Panc1 (cell line): ENCODE measurements around the gene TEAD2.

Experiments
- POLR2AphosphoS5 ChIP-seq: IDR thresholded peaks from 2 replicates; pipeline ENCODE4 v1.6.1; 2012; ENCODE audit warnings: mild to moderate bottlenecking, low read depth, low read length, moderate library complexity
- TCF7L2 ChIP-seq: IDR thresholded peaks from 2 replicates; pipeline ENCODE4 v1.6.1; 2011; ENCODE audit warnings: mild to moderate bottlenecking, low read depth, low read length, inconsistent platforms
- TF ChIP-seq, protein P1 (sequence below): fragments of 450-650 bp; IDR thresholded peaks from 2 replicates; pipeline ENCODE4 v1.5.1; 2017; ENCODE audit warnings: mild to moderate bottlenecking

DNA sequence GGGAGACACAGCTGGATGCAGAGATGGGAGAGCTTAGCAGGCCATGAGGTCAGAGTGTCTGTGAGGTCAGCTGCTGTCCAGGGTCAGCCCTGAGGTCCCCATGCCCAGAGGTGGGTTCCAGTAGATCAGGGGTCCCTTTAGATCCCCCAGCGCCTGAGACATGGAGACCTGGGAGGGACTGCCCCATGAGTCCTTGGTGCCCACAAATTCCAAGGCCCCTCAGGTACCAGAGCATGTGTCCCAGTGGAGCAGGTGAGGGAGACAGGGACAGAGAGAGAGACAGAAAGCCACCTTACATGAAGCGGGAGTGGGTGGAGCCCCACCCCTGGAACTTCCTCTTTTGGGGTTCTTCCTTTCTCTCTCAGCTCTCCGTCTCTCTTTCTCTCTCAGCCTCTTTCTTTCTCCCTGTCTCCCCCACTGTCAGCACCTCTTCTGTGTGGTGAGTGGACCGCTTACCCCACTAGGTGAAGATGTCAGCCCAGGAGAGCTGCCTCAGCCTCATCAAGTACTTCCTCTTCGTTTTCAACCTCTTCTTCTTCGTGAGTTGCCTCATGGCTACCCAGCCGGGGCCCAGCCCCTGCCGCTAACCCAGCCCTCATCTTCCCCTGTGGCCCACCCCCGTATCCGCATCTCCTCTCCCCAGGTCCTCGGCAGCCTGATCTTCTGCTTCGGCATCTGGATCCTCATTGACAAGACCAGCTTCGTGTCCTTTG lies 27.0 kb downstream of the TEAD2 start, which contains the start of gene CD37:
- TF ChIP-seq POLR2AphosphoS5 (no peak), TCF7L2 (no peak)
- TF ChIP-seq, protein P1, sequence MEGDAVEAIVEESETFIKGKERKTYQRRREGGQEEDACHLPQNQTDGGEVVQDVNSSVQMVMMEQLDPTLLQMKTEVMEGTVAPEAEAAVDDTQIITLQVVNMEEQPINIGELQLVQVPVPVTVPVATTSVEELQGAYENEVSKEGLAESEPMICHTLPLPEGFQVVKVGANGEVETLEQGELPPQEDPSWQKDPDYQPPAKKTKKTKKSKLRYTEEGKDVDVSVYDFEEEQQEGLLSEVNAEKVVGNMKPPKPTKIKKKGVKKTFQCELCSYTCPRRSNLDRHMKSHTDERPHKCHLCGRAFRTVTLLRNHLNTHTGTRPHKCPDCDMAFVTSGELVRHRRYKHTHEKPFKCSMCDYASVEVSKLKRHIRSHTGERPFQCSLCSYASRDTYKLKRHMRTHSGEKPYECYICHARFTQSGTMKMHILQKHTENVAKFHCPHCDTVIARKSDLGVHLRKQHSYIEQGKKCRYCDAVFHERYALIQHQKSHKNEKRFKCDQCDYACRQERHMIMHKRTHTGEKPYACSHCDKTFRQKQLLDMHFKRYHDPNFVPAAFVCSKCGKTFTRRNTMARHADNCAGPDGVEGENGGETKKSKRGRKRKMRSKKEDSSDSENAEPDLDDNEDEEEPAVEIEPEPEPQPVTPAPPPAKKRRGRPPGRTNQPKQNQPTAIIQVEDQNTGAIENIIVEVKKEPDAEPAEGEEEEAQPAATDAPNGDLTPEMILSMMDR = no peak
